ENCODE data around the gene KREMEN1. TPM values are rescaled to one million over a fixed set of nuclear protein-coding genes. Genes with fewer than 3 reads are reported as not detected.

Gene KREMEN1
- total RNA-seq, 2 donors from 2014 or later = 20.2 to 20.7 TPM

GRCh38 chr22:29089507-29089906 is 16.7 kb downstream of the KREMEN1 start:
- Histone ChIP-seq H3K27ac (no peak overlapping the region), H3K4me1 (no peaks in the 10 kb centered on the region), H3K9ac (ENCODE audit: low read depth in 2 of 2, low read length in 2 of 2) (no peak overlapping the region), H3K4me3 (no peak overlapping the region), H3K9me3 (no peaks in the 10 kb centered on the region), H3K36me3 (no peaks in the 10 kb centered on the region), H3K27me3 (no peaks in the 10 kb centered on the region)
- intact Hi-C loops (cut with DNase I) = no loop called here
- TF ChIP-seq, protein P1, sequence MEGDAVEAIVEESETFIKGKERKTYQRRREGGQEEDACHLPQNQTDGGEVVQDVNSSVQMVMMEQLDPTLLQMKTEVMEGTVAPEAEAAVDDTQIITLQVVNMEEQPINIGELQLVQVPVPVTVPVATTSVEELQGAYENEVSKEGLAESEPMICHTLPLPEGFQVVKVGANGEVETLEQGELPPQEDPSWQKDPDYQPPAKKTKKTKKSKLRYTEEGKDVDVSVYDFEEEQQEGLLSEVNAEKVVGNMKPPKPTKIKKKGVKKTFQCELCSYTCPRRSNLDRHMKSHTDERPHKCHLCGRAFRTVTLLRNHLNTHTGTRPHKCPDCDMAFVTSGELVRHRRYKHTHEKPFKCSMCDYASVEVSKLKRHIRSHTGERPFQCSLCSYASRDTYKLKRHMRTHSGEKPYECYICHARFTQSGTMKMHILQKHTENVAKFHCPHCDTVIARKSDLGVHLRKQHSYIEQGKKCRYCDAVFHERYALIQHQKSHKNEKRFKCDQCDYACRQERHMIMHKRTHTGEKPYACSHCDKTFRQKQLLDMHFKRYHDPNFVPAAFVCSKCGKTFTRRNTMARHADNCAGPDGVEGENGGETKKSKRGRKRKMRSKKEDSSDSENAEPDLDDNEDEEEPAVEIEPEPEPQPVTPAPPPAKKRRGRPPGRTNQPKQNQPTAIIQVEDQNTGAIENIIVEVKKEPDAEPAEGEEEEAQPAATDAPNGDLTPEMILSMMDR (IDR thresholded peaks at IDR 0.05) = no peak
- DNase-seq = no peak

DNA sequence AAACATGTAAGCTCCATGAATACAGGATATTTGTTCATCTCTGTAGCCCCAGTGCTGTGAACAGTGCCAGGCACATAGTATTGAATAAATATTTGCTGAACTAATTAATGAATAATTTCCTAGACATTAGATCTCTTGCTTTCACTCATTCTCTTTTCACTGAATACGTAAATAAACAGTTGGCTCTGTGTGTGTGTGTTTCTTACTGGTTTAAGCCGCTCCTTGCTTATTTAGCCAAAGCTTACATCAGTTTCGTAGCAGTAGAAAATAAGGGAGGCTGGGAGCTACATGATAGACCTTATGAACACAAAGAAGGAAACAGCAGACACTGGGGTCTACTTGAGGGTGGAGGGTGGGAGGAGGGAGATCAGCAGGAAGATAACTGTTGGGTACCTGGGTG is 17.2 kb downstream of the KREMEN1 start:
- TF ChIP-seq, protein P1 (IDR thresholded peaks at IDR 0.05) = no peak
- Histone ChIP-seq H3K27ac (no peak overlapping the region), H3K27me3 (no peaks in the 10 kb centered on the region), H3K9ac (ENCODE audit: low read depth in 2 of 2, low read length in 2 of 2) (no peak overlapping the region), H3K36me3 (no peaks in the 10 kb centered on the region), H3K4me3 (no peak overlapping the region), H3K4me1 (no peaks in the 10 kb centered on the region), H3K9me3 (no peaks in the 10 kb centered on the region)
- DNase-seq = no peak
- intact Hi-C loops (cut with DNase I) = no loop called here

DNA sequence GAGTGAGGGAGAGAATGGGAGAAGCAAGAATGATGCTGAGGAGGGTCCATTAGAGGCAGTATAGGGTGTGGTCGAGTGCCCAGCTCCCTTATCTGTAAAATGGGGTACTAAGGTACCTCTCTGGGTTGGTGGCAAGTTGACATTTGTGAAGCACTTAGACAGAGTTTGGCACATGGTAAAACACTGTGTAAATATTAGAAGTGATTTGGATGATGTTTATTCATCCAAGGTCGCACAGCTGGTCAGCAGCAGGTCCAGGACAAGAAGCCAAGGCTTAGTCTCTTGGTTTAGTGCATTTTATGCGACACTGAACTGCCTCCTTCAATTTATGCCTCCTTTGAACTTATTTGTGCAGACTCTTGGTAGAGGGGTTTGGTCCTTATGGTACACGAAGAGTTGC is 19.4 kb downstream of the KREMEN1 start:
- DNase-seq = no peak
- Histone ChIP-seq H3K36me3 (no peaks in the 10 kb centered on the region), H3K9ac (ENCODE audit: low read depth in 2 of 2, low read length in 2 of 2) (no peak overlapping the region), H3K4me1 (no peaks in the 10 kb centered on the region), H3K9me3 (no peaks in the 10 kb centered on the region), H3K4me3 (no peak overlapping the region), H3K27ac (no peak overlapping the region), H3K27me3 (no peaks in the 10 kb centered on the region)
- intact Hi-C loops (cut with DNase I) = no loop called here
- TF ChIP-seq, protein P1 (IDR thresholded peaks at IDR 0.05) = no peak

DNA sequence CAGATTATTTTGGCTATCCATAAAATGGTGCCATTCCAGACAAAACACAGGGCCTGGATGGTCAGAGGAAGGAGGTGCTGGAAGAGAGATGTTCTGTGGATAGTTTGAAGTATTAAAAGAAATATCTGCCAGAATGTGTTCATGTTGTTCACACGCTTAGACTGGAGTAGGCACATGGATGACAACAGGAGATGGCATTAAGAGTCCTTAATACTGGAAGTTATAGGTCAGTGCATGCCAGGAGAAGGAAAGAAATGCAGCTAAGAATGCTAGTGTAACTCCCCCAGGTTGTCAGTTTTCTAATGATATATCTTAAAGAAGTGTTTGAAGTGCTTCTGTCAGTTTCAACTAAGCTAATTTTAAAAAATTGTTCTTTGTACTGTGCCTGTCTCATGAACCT is 20.2 kb downstream of the KREMEN1 start:
- Histone ChIP-seq H3K9me3 (no peaks in the 10 kb centered on the region), H3K36me3 (no peaks in the 10 kb centered on the region), H3K9ac (ENCODE audit: low read depth in 2 of 2, low read length in 2 of 2) (no peak overlapping the region), H3K27me3 (no peaks in the 10 kb centered on the region), H3K27ac (no peak overlapping the region), H3K4me1 (no peaks in the 10 kb centered on the region), H3K4me3 (no peak overlapping the region)
- TF ChIP-seq, protein P1 (IDR thresholded peaks at IDR 0.05) = no peak
- intact Hi-C loops (cut with DNase I) = no loop called here
- DNase-seq = no peak

- H3K9ac ChIP-seq (ENCODE audit: low read depth in 2 of 2, low read length in 2 of 2) = no peak overlapping the region
- intact Hi-C loops (cut with DNase I) = no loop called here
- no peaks in the 10 kb centered on the region for H3K36me3 ChIP-seq
- no peak for DNase-seq
- no peak overlapping the region for H3K4me3 ChIP-seq
- H3K4me1 ChIP-seq = no peaks in the 10 kb centered on the region
- TF ChIP-seq, protein P1 (IDR thresholded peaks at IDR 0.05) = no peak
- H3K27ac ChIP-seq = no peak overlapping the region
- H3K9me3 ChIP-seq = no peaks in the 10 kb centered on the region
- no peaks in the 10 kb centered on the region for H3K27me3 ChIP-seq
These were observed 20.9 kb downstream of the KREMEN1 start for GRCh38 chr22:29093501-29094300.
